Lung (tissue), 12 donors: ENCODE data around the gene RNASE8. TPM values are rescaled to one million over a fixed set of nuclear protein-coding genes. Genes with fewer than 3 reads are reported as not detected.
"Not testable (repeated sequence)": the region's sequence is repeated elsewhere in the genome, so short reads cannot be mapped to it uniquely, and the experiment has no call there.

Experiments
- ATAC-seq: fragments of 200-7000 bp; cut with Tn5 transposase; one replicate; pipeline ENCODE4 v1.9.1; 2020; ENCODE audit warnings: moderate number of reproducible peaks; ENCODE audit not compliant: insufficient read depth, low FRiP score
- DNase-seq, 3 donors: peaks; one replicate each; pipeline ENCODE4 v3.0.0-alpha.2; 2013 to 2017
- H3K27ac ChIP-seq, 2 donors: one replicate each; pipeline ENCODE4 v1.5.1; 2013; ENCODE audit warnings: mild to moderate bottlenecking in 2 of 2, moderate library complexity in 2 of 2, control low read depth in 1 of 2, inconsistent platforms in 1 of 2, low read depth in 1 of 2, low read length in 1 of 2
- H3K27me3 ChIP-seq, 3 donors: one replicate each; pipeline ENCODE4 v1.5.1; 2013; ENCODE audit warnings: low read length in 2 of 3; ENCODE audit not compliant: control insufficient read depth in 3 of 3, insufficient read depth in 3 of 3
- H3K36me3 ChIP-seq, 4 donors: one replicate each; pipeline ENCODE4 v1.5.1; 2013; ENCODE audit warnings: low read length in 4 of 4, mild to moderate bottlenecking in 1 of 4, moderate library complexity in 1 of 4; ENCODE audit not compliant: control insufficient read depth in 4 of 4, insufficient read depth in 4 of 4
- H3K4me1 ChIP-seq, 5 donors: one replicate each; pipeline ENCODE4 v1.5.1; 2013; ENCODE audit warnings: low read length in 5 of 5, mild to moderate bottlenecking in 2 of 5, moderate library complexity in 1 of 5; ENCODE audit not compliant: control insufficient read depth in 5 of 5, insufficient read depth in 5 of 5
- H3K4me3 ChIP-seq: one replicate; pipeline ENCODE4 v1.5.1; 2013; ENCODE audit warnings: mild to moderate bottlenecking, control low read depth, moderate library complexity
- H3K9ac ChIP-seq, 2 donors: one replicate each; pipeline ENCODE4 v1.5.1; 2013; ENCODE audit warnings: low read length in 2 of 2, control low read depth in 1 of 2; ENCODE audit not compliant: insufficient read depth in 1 of 2
- H3K9me3 ChIP-seq, 4 donors: one replicate each; pipeline ENCODE4 v1.5.1; 2013; ENCODE audit warnings: low read length in 3 of 4, mild to moderate bottlenecking in 1 of 4, moderate library complexity in 1 of 4; ENCODE audit not compliant: control insufficient read depth in 4 of 4, insufficient read depth in 3 of 4
- CTCF ChIP-seq: IDR thresholded peaks from 2 replicates; pipeline ENCODE4 v1.5.1; 2012; ENCODE audit warnings: mild to moderate bottlenecking; ENCODE audit errors: control extremely low read depth, extremely low read depth
- WGBS, 2 donors: extraction: QIAGEN DNeasy Blood & Tissue Kit; methylation state at CpG; one replicate each; pipeline ENCODE4 v1.1.7; 2013; 5-methylcytosine and 5-hydroxymethylcytosine counted together
- polyA plus RNA-seq, 2 donors: library from polyadenylated mRNA; stranded (reverse); fragments of 200-250 nt; gene quantifications; one replicate each; pipeline ENCODE4 v1.2.1, GENCODE V29; 2013
- total RNA-seq, 2 donors: library from RNA; depleted of rRNA in 1 of 2; stranded (reverse); fragments of >200 nt in 1 of 2; gene quantifications; one replicate each; pipeline ENCODE4 v1.2.1, GENCODE V29; 2014 to 2021
- donor health status: control.
- donor health status: control.
- donor health status: Bipolar disorder and iron deficiency.
- donor health status: healthy.
- donor health status: DM: yes; HTN: yes; CAD: no.

Gene RNASE8
- total and polyA plus RNA-seq, 4 donors, result not detected

- peak overlapping the region; percentile 68 to 71 for H3K27ac ChIP-seq
- WGBS, 2 donors, result 49 to 61% methylated on average over 8 of the region's 8 CpGs
- H3K36me3 ChIP-seq, result no peaks in the 10 kb centered on the region
- no peak overlapping the region for H3K4me3 ChIP-seq
- DNase-seq, result peak; percentile 68 to 91 (median 88)
- peak; percentile 45 for TF ChIP-seq CTCF
- H3K4me1 ChIP-seq, result peaks cover 12 to 26% (median 23%) of the 10 kb centered on the region in 5 donors
- H3K9me3 ChIP-seq, result peaks cover 0 to 2% (median 0%) of the 10 kb centered on the region in 4 donors
- ATAC-seq, result no peak
- peak overlapping the region in 1 of 2 donors; percentile 61 for H3K9ac ChIP-seq
- H3K27me3 ChIP-seq, result no peaks in the 10 kb centered on the region
Observed at GRCh38 chr14:21039585-21040369, 17.8 kb upstream of the RNASE8 start.

GRCh38 chr14:21040370-21040925, 17.2 kb upstream of the RNASE8 start:
- no peaks in the 10 kb centered on the region for H3K36me3 ChIP-seq
- peaks cover 0 to 2% (median 0%) of the 10 kb centered on the region in 4 donors for H3K9me3 ChIP-seq
- DNase-seq, result no peak
- H3K4me1 ChIP-seq, result peaks cover 12 to 26% (median 23%) of the 10 kb centered on the region in 5 donors
- ATAC-seq, result no peak
- no peak overlapping the region for H3K4me3 ChIP-seq
- no peak for TF ChIP-seq CTCF
- no peak overlapping the region for H3K9ac ChIP-seq
- H3K27ac ChIP-seq, result no peak overlapping the region
- 77 to 83% methylated on average over 8 of the region's 8 CpGs for WGBS, 2 donors
- H3K27me3 ChIP-seq, result no peaks in the 10 kb centered on the region

- H3K9ac ChIP-seq, H3K9me3 ChIP-seq, ATAC-seq, DNase-seq, H3K36me3 ChIP-seq, H3K27me3 ChIP-seq, H3K4me3 ChIP-seq, H3K27ac ChIP-seq: not testable (repeated sequence)
- H3K4me1 ChIP-seq, result peaks cover 12 to 26% (median 23%) of the 10 kb centered on the region in 5 donors
- WGBS, 2 donors, result 83 to 86% methylated on average over 3 of the region's 3 CpGs
Observed at GRCh38 chr14:21040941-21041340, 16.7 kb upstream of the RNASE8 start.

GRCh38 chr14:21041676-21042433, 15.8 kb upstream of the RNASE8 start, which contains the start of gene RNASE7:
RNASE7 (plus strand) TSS chr14:21042362; CDS start chr14:21042993, 631 bp downstream.
- 67 to 71% methylated on average over 11 of the region's 11 CpGs for WGBS, 2 donors
- peak within 1 kb of the TSS in 1 of 2 donors; percentile 25 for H3K27ac ChIP-seq
- no peaks in the 10 kb centered on the region for H3K36me3 ChIP-seq
- ATAC-seq, result no peak
- DNase-seq, result no peak
- H3K4me1 ChIP-seq, result peaks cover 12 to 27% (median 23%) of the 10 kb centered on the region in 5 donors
- peaks cover 0 to 2% (median 0%) of the 10 kb centered on the region in 4 donors for H3K9me3 ChIP-seq
- no peak within 1 kb of the TSS for H3K4me3 ChIP-seq
- H3K9ac ChIP-seq, result no peak within 1 kb of the TSS
- no peaks in the 10 kb centered on the region for H3K27me3 ChIP-seq
- TF ChIP-seq CTCF, result no peak
